Body of pancreas (tissue), 4 donors: ENCODE results near the gene SGK1.

Experiments
- CTCF ChIP-seq, 7 experiments: fragments of 450-650 bp in 4 of 7; fragments of 200-600 bp in 3 of 7; sonication (generic) in 3 of 7; IDR thresholded peaks; one replicate each; pipeline ENCODE4 v1.5.1; 2016 to 2019; ENCODE audit warnings: antibody characterized with exemption in 7 of 7
- POLR2A ChIP-seq, 3 donors: fragments of 450-650 bp; IDR thresholded peaks; one replicate each; pipeline ENCODE4 v1.6.1; 2016; ENCODE audit warnings: antibody characterized with exemption in 3 of 3, mild to moderate bottlenecking in 2 of 3

- TF ChIP-seq CTCF (IDR thresholded peaks at IDR 0.05) (no peak), POLR2A (IDR thresholded peaks at IDR 0.05) (no peak)
Observed at GRCh38 chr6:134312038-134312660, 5.8 kb downstream of the SGK1 start.
